Right kidney (tissue), 1 donor: ENCODE data around the gene DAPK2.

ENCODE experiments used
- DNase-seq: peaks from one replicate; pipeline ENCODE4 v3.0.0-alpha.2; 2016

DAPK2 gene

DNA sequence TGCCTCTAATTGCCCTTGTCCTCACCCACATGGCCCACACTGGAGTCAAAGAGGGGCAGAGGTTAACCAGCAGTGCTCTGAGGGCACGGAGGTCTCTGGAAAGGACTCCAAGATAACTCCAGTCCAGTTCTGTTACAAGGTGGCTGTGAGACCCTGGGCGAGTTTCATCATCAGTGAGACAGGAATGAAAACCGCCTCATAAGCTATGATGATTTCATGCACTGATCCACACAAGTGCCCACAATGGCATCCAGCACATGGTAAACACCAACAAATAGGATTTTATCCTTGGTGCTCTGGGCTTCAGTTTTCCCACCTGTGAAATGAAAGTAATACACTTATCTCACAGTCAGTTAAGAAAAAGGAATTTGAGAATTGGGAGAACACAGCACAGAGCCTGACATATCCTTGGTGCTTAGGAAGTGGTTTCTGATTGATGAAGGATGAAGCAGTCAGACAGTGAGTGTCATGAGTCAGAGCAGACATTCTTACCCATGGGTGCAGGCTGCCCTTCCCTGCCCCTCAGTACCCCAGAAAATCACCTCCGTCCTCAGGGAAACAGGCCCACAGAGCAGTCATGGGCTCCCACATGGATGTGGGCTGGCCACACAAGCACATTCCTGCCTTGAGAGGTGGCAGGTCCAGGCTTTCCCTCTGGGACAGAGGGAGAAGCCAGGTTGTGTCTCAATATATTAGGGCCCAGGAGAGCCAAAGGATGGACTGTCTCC is 48.4 kb downstream of the DAPK2 start:
- DNase-seq: no peak

DNA sequence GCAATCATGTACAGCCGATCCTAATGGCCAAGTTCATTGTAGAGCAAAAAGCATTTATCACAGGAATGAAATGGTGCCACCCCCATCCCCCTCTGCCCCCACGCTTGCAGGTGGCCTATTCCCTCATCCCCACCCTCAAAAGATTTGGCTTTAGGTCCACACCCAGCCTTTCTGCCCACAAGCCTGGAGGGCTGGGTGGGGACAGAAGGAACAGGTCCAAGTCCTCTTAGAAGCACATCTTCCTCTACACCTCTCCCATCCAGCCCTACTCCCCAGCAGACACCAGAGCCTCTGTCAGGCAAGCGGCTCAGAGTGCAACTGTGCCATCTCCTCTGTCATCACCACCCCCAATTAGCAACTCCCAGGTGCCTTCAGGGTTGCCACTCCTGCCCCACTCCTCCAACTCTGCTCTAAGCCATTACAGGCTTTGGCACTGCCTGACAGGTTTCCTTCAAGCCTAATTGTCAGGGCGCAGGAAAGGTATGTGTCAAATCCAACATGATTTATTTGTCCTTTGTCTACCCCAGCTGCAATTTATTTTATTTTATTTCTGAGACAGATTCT is 49.4 kb downstream of the DAPK2 start:
- no peak for DNase-seq

DNA sequence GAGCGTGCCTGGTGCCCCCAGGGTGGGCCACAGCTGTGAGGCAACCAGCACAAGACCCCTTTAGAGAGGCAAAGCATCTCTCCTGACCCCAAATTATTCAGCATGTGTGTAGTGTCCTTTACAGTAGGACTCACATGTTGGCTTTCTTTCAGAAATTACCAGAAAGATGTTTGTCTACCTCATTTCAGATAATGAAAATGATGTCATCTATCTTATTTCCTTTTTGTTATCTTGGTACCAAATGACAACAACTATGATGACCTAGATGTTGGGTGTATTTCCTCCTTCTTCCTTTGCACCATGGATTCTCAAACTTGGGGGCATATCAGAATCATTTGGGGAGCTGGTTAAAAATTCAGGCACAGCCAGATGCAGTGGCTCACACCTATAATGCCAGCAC is 50.5 kb downstream of the DAPK2 start:
- no peak for DNase-seq

DNA sequence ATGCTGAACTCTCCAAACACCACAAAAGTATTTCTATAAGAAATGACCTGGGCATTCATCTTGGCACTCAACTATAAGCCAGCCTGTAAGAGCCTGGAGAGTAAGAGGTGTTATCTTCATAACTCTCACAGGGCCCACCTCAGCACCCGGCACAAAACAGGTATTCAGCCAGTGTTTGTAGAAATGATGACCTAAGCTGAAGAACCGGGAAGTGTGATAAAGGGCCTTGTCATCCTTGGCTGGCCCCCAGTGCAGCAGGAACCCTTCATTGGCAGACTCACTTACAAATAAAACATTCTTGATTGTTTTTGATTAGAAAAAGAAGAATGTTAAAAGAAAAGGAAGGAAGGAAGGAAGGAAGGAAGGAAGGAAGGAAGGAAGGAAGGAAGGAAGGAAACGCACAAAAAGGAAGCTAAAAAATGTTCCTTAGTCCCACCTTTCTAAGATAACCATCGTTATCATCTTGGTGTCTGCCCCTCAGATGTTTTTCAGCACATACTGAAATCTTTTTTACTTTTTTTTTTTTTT is 52.1 kb downstream of the DAPK2 start:
- DNase-seq: no peak

DNA sequence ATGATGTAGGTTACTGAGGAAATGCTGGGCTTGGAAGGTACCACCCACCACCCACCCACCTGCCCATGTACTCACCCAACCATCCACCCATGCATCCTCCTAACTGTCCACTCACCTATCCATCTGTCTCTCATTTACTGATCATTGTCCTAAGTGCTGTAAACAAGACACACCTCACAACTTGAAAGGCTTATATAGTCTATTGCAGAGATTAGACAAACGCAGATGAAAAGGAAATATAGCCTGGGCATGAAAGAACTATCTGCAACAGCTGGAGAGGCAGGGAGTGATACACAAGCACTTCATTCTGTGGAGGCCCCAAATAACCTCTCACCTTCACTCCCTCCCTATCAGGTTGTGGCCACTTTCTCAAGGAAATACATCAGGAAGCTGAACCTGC is 54.0 kb downstream of the DAPK2 start:
- DNase-seq: no peak

DNA sequence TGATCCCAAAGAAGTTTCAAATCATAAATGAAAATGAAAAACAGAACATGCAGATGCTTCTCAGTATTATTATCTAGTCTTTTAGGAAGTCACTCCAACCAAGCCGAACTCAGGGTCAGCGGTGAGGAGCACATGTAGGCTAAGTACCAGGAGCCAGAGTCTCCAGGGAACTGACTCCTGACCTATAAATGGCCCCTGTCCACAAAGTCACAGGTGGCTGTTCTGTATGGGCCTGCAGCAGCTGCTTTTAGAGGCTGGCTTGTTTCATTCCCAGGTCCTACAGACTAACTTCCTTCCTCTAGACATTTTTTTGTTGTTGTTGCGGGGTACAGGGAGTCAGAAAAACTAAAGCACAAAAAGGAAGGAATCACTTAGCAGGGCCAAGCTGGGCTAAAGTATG is 54.6 kb downstream of the DAPK2 start:
- DNase-seq: no peak

DNA sequence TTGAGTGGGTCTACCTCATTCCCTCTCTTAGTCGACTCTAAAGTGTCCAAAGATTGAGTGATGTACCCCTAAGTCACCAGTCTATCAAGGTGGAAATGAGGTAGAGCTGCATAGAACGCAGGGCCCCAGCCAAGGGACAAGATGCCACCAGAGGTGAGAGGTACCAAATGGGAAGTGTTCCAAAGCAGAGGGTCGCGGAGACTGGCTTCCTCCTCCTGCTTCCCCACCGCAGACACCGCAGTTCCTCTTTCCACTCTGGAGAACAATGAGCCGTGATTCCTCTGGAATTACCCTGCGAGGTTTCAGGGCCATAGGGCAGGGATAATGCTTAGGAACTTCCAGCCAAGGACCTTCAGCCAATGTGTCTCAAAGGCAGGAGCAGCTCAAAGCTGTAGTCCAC is 55.8 kb downstream of the DAPK2 start:
- no peak for DNase-seq

DNA sequence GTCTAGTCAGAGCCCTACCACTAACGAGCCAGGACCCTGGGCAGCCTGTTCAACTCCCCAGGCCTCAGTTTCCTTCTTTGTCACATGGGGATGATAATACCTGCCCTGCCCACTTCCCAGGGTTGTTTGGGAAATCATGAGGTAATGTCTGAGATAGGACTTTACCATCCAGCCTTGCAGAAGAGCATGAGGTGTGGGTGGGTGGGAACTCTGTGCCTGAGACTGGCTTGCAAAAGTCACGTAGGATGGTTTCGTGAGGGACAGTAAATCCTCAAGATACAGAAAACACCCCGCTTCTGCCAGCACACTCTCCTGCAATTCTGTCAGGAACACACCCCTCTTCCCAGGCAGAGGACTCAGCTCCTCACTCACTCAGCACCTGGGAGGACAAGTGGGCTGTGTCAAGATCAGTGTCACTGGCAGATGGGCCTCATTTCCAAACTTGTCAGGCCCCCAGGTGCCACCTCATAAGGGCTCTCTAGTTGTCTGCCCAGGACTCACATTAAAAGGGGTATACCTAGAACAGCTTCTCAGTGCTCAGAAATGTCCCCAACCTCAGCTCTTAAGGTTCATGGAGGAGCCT is 58.4 kb downstream of the DAPK2 start:
- no peak for DNase-seq

DNA sequence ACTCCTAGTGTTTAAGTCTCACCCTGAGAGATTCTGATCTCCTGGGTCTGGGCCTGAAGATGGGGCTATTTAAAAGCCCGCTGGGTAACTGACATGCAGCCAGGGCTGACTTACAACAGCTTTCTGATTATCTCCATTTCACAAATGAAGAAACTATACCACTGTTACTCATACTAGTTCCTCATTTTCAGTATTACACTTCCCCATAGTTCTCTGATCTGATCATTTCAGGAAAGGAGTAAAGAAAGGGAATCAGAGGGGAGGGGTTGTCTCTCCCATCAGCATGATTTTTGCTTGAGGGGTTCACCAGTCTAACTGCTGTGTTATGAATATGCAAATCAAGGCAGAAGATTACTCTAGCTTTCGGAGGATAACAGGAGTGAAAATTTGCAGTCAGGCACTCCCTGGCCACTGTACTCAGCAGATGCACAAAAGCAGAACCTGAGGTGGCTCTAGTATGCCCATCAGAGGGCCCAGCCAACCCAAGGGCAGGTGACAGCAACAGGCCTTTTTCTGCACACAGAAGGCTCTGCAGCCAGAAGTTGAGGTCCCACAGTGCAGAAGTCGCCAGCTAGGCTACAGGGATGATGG is 59.4 kb downstream of the DAPK2 start:
- no peak for DNase-seq

DNA sequence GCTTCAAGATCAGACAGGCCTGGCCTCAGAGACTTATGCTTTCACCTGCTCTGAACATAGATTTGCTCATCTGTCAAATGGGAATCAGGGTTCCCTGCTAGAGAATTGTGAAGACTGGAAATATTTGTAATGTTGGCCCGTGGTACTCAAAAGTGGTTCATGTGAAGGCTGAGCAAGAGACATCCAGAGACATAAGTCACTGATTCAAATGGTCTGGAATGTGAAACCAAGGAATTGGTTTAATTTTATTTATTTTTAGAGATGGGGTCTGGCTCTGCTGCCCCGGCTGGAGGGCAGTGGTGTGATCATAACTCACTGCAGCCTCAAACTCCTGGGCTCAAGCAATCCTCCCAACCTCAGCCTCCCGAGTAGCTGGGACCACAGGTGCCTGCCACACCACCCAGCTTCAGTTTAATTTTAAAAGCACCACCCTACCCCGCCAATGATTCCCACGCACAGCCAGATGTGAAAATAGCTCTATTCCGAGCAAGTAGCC is 60.1 kb downstream of the DAPK2 start:
- no peak for DNase-seq

DNA sequence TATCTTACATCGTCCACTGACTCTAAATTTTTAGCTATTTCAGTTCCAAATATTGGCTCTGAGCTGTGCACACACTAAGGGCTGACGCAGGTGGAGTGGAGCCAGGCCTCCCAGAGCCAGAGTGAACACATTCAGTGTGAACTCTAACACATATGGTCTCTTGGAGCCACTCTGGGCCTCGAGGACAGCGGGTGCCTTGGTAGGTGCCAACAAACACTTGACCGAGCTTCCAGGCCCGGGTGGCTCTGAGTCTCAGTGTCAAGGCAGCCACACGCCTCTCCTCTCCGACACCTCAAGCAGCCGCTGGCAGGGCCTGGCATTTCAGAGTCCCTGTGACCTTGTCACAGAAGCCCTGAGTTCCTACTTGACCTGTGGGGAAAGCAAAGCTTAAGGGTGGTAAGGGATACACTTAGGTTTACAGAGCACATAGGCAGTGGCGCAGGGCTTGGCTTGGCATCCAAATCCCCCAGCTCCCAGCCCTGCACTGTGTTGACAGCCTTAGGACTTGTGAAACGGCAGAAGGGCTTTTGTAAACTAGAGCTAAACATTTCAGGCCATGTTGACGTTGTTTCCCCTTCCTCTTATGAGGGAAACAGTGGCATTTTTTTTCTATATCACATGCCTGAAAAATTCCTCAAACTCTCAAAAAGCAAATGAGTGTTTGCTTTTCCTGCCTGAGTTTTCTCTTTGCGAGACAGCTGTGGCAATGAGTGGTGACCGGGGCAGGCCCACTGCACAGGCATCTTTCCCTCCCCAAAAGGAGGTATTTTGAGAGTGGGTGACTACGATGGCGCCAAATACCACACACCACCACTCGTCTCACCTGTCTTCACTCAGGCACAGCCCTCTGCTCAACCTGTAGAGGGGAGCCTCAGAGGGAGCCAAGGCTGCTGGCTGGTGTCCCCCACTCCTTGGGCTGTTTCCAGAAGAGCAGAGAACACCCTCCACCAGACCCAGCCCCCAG is 60.8 kb downstream of the DAPK2 start:
- DNase-seq: no peak

DNA sequence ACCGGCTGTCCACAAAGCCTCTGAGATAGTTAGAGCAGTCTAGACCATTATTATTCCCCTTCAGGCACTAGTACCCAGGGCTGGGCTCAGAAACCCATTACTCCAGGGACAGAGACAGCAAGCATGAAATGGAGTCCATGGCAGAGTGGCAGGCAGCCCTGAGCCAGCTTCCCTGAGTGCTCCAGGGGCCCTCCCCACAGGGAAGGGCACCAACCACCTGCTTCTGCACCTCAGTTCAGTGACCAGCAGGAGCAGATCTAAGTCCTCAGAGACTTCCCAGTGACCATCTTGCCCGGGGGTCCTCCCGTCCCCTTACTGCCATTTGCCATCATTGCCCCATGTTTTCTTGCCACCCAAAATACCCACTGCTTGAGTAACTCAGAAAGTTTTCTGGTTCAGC is 62.0 kb downstream of the DAPK2 start:
- no peak for DNase-seq

DNA sequence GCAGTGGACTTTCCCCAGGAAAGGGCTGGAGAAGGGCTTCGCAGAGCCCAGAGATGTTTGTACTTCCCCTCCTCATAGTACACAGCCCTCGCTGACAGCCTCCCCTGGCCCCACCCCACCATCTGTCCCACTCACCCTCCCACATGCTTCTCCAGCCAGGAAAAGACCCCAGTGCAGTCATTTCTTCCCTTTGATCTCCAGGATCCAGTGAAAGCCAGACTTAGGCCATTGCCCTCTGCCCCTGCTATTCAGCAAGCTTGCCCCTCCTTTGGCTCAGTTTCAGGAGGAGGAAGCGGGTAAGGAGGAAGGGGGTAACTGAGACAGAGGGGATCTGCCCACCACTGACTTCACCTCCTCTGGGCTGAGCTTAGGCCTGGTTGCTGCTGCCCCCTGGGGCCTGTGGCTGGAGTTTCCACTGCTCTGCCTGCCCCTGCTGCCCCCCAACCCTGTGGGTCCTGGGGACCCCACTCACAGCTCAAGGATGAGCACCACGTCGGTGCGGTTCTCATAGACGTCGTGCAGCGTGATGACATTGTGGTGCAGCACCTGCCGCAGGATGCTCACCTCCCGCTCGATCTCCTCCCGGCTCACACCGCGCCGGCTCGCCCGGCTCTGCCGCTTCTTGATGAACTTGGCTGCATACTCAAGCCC is 63.1 kb downstream of the DAPK2 start:
- DNase-seq: peak; percentile 54

DNA sequence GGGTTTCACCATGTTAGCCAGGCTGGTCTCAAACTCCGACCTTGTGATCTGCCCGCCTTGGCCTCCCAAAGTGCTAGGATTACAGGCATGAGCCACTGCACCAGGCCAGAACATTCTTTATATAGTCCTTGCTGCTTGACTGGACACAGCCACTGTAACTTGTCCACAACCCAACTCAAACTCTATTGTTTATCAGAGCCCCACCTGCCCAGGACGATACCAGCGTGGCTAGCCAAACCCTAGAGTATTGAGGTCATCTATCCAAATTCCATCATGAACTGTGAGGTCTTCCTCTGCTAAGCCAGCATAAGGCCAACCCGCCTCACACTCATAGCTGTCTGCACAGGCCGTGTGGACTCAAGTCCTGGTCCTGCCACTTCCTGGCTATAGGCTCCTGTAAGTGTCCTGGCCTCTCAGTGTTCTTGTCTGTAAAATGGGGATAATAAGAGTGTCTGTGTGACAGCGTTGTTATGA is 63.9 kb downstream of the DAPK2 start:
- DNase-seq: no peak

DNA sequence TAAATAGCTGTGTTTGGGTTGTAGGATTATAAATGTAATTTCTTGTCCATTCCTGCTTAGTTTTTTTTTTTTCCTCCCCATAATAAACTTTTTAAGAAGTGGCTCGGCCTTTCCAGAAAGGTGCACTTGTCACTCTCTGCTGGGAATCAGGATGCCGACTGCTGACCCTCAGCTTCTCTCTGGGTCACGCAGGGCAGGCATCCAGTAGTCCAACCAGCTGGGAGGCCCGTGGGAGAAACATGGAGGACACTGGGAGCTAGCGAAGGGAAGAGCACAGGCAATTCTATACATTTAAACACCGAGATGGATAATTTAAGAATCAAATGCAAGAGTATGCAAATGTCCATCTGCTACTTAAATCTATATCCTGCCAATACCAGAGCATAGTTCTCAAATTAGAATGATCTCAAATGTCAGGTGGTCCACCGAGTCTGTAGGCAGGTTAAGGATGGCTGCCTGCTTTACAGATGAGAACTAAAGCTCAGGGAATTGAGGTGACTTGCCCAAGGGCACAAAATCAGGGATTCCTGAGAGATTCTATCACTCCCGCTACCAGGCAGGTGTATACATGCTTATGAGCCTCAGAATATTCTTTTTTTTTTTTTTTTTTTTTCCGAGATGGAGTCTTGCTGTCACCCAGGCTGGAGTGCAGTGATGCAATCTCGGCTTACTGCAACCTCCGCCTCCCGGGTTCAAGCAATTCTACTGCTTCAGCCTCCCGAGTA is 64.5 kb downstream of the DAPK2 start:
- no peak for DNase-seq

DNA sequence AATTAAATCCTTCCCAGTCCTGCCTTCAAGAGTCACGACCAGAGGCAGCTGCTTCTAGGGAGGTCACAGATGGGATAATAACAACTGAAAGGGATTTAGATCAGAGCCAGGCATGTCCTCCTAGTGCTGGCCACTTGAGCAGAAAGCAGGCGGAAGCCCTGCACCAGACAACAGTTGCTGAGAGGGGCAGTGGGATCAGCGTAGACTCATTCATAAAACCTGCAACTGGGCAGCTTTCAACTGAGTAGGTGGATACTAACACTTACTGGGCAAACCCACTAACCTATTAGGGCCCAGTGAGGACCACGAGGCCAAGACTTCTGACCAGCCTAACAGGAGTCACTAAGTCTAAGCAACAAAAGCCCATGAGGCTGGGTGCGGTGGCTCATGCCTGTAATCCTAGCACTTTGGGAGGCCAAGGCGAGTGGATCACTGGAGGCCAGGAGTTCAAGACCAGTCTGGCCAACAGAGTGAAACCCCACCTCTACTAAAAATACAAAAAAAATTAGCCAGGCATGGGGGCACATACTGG is 67.0 kb downstream of the DAPK2 start:
- DNase-seq: no peak

DNA sequence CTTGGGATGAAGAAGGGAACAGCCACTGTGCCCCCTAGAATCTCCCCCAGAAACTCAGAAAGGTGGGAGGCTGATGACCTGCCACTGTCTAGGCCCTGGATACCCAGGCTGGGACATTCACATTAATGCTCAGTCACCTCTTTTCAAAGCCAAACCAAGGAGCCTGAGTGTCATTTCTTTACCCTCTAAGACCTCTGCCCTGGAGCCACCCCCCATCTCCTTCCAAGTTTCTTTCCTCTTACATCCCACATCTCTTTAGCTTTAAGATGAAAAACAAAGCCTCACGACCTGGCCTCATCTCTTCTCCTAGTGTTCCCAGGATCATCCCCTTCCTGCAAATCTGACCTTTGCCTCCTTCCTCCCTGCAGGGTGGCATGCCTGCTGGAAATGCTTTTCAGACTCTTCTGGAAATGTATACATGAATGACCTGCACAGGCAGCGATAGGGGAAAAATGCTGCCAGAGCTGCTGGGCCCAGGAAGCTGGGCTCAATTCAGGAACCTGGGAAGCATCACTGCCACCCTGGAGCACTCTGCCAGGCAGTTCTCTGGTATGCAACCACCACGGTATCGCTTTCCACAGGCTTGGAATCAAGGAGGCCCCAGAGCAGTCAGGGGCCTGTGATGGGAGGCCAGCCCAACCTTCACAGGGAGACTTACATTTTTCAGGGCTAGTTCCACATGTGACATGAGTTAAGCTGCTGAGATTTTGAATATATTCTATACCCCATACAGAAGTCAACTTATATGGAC is 67.6 kb downstream of the DAPK2 start:
- DNase-seq: no peak

DNA sequence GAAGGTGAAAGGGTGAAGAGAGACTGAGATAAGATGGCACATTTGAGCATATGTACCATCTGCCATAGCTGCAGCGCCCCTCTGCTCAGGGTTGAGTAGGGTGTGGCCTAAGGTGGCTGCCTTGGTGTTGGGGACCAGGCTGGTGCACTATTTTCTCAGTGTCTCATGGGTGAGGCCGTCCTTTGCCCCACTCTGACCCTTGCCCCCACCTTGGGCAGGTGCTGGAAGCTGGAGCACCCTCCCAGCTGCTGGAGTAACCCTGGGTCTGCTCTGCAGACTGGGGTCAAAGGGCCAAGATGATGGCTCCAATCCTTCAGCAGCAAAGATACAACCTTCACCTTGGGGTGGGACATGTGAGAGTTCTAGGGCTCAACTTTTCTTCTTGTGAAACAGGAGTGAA is 69.2 kb downstream of the DAPK2 start:
- no peak for DNase-seq

DNA sequence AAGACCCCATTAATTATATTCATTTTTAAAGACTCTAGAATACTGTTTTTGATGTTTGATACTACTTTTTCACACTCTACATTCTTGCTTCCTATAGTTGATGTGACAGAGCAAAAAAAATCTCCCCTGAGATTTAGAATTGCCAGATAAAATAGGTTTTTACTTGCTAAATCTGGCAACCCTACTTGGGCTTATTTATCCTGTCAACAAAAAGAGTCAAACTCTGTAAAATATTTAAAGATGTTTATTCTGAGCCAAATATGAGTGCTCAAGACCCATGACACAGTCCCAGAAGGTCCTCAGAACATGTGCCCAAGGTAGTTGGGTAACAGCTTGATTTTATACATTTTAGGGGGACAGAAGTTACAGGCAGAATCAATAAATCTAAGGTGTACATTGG is 72.3 kb downstream of the DAPK2 start:
- DNase-seq: no peak
